ENCODE results near the gene NR2F2. TPM values are rescaled to one million over a fixed set of nuclear protein-coding genes. Genes with fewer than 3 reads are reported as not detected.
A peak's percentile ranks its signal among the peaks of the same experiment; 100 is the strongest.

The NR2F2 gene
- total RNA-seq, 1 donor from 2014 or later = 135 TPM

- Mint-ChIP-seq H3K9me3 (no peaks in the 10 kb centered on the region), H3K36me3 (peaks cover 12% of the 10 kb centered on the region), H3K4me1 (ENCODE audit: unreplicated experiment) (peaks cover 91% of the 10 kb centered on the region), H3K27me3 (peaks cover 59% of the 10 kb centered on the region), H3K27ac (peak overlapping the region; percentile 93), H3K4me3 (peak overlapping the region; percentile 95)
- no peak for TF ChIP-seq CTCF (conservative IDR thresholded peaks at IDR 0.05)
- DNase-seq (ENCODE audit: extremely low spot score, unreplicated experiment) = no peak
These were observed 16.0 kb downstream of the NR2F2 start for GRCh38 chr15:96346409-96346970.

- no peaks in the 10 kb centered on the region for H3K9me3 Mint-ChIP-seq
- no peak for DNase-seq (ENCODE audit: extremely low spot score, unreplicated experiment)
- H3K36me3 Mint-ChIP-seq = peaks cover 9% of the 10 kb centered on the region
- H3K27me3 Mint-ChIP-seq = peaks cover 62% of the 10 kb centered on the region
- H3K27ac Mint-ChIP-seq = peak overlapping the region; percentile 93
- H3K4me3 Mint-ChIP-seq = peak overlapping the region; percentile 95
- H3K4me1 Mint-ChIP-seq (ENCODE audit: unreplicated experiment) = peaks cover 89% of the 10 kb centered on the region
- TF ChIP-seq CTCF (conservative IDR thresholded peaks at IDR 0.05) = no peak
These were observed 16.9 kb downstream of the NR2F2 start for GRCh38 chr15:96347181-96348111.

GRCh38 chr15:96348112-96349027 is 17.9 kb downstream of the NR2F2 start:
- peaks cover 64% of the 10 kb centered on the region for H3K27me3 Mint-ChIP-seq
- DNase-seq (ENCODE audit: extremely low spot score, unreplicated experiment) = no peak
- H3K4me3 Mint-ChIP-seq = peak overlapping the region; percentile 95
- no peak for TF ChIP-seq CTCF (conservative IDR thresholded peaks at IDR 0.05)
- H3K36me3 Mint-ChIP-seq = peaks cover 5% of the 10 kb centered on the region
- H3K4me1 Mint-ChIP-seq (ENCODE audit: unreplicated experiment) = peaks cover 87% of the 10 kb centered on the region
- peak overlapping the region; percentile 93 for H3K27ac Mint-ChIP-seq
- no peaks in the 10 kb centered on the region for H3K9me3 Mint-ChIP-seq

GRCh38 chr15:96349034-96349856 is 18.7 kb downstream of the NR2F2 start:
- Mint-ChIP-seq H3K27ac (peak overlapping the region; percentile 89), H3K4me1 (ENCODE audit: unreplicated experiment) (peaks cover 82% of the 10 kb centered on the region), H3K36me3 (peaks cover 4% of the 10 kb centered on the region), H3K9me3 (no peaks in the 10 kb centered on the region), H3K27me3 (peaks cover 67% of the 10 kb centered on the region), H3K4me3 (peak overlapping the region; percentile 95)
- no peak for TF ChIP-seq CTCF (conservative IDR thresholded peaks at IDR 0.05)
- DNase-seq (ENCODE audit: extremely low spot score, unreplicated experiment) = no peak
